Measurements from ENCODE around the gene BCR.

DNA sequence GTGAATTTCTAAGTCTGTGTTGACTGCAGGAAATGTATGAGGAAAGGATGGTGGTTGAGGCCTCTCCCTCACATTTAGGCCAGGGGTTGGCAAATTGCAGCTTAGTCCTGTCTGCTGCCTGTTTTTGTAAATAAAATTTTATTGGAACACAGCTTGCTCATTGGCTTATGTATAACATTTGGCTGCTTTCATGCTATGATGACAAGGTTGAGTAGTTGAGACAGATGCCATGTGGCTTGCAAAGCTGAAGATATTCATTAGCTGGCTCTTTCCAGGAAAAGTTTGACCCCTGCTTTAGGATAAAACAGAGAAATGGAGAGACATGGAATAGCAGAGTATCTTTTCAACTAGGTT, 46.2 kb downstream of the BCR start:
- TF ChIP-seq, protein P1, sequence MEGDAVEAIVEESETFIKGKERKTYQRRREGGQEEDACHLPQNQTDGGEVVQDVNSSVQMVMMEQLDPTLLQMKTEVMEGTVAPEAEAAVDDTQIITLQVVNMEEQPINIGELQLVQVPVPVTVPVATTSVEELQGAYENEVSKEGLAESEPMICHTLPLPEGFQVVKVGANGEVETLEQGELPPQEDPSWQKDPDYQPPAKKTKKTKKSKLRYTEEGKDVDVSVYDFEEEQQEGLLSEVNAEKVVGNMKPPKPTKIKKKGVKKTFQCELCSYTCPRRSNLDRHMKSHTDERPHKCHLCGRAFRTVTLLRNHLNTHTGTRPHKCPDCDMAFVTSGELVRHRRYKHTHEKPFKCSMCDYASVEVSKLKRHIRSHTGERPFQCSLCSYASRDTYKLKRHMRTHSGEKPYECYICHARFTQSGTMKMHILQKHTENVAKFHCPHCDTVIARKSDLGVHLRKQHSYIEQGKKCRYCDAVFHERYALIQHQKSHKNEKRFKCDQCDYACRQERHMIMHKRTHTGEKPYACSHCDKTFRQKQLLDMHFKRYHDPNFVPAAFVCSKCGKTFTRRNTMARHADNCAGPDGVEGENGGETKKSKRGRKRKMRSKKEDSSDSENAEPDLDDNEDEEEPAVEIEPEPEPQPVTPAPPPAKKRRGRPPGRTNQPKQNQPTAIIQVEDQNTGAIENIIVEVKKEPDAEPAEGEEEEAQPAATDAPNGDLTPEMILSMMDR (IDR thresholded peaks at IDR 0.05; ENCODE audit: insufficient read depth, low read length, poor library complexity, severe bottlenecking), result no peak
- no peak for TF ChIP-seq EZH2phosphoT487 (conservative IDR thresholded peaks at IDR 0.05; ENCODE audit: low read length)
